ENCODE results near the gene GNGT1. TPM values are rescaled to one million over a fixed set of nuclear protein-coding genes. Genes with fewer than 3 reads are reported as not detected.

Gene GNGT1
- polyA plus RNA-seq, 1 of the 3 experiments (the other 2 are of a cell fraction): 0.15 TPM

DNA sequence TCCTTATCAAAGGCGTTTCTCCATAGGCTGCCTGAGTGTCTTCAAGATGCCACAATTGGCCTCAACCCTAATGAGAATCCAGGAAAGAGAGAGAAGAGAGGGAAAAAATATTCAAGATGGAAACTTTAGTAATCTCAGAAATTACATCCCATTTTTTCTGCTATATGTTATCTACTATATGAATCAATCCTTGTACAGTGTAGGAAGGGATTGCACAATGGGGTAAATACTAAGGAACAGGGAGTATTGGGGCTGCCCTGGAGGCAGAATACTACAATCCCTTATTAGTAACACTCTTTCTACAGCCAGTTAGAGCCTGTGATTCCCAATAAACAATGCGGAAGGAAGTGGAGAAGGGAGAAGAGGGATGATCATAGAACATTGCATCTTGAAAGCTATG is 43.7 kb upstream of the GNGT1 start:
- H3K27me3 ChIP-seq (ENCODE audit: insufficient read depth): no peaks in the 10 kb centered on the region
- no peak overlapping the region for H3K4me3 ChIP-seq (ENCODE audit: low read depth in 2 of 2, low read length in 1 of 2)
- no peak overlapping the region for H3K9ac ChIP-seq
- no peaks in the 10 kb centered on the region for H4K20me1 ChIP-seq (ENCODE audit: insufficient read depth)
- H3K4me1 ChIP-seq (ENCODE audit: control insufficient read depth in 1 of 2, insufficient read depth in 2 of 2, low read depth in 1 of 2, low read length in 1 of 2): no peaks in the 10 kb centered on the region
- H3K27ac ChIP-seq (ENCODE audit: low read depth in 2 of 2, low read length in 1 of 2): no peak overlapping the region
- ChIA-PET POLR2A (no interaction called here), CTCF (interaction anchor here (0.6 to 1.5 kb wide), 5 partner anchors 11 to 128 kb away, joined by 3 read pairs; no protein-coding TSS in a partner anchor)
- H3K79me2 ChIP-seq (ENCODE audit: insufficient read depth): no peaks in the 10 kb centered on the region
- no peaks in the 10 kb centered on the region for H3K9me3 ChIP-seq
- no peaks in the 10 kb centered on the region for H3K9me2 ChIP-seq
- TF ChIP-seq YY1 (IDR thresholded peaks at IDR 0.05; ENCODE audit: low read depth): no peak
- TF ChIP-seq MEF2A (IDR thresholded peaks at IDR 0.05; ENCODE audit: borderline replicate concordance, low read depth): no peak
- TF ChIP-seq, protein P1, sequence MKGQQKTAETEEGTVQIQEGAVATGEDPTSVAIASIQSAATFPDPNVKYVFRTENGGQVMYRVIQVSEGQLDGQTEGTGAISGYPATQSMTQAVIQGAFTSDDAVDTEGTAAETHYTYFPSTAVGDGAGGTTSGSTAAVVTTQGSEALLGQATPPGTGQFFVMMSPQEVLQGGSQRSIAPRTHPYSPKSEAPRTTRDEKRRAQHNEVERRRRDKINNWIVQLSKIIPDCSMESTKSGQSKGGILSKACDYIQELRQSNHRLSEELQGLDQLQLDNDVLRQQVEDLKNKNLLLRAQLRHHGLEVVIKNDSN (IDR thresholded peaks at IDR 0.05; ENCODE audit: borderline replicate concordance, low read depth): no peak
- TF ChIP-seq, protein P2, sequence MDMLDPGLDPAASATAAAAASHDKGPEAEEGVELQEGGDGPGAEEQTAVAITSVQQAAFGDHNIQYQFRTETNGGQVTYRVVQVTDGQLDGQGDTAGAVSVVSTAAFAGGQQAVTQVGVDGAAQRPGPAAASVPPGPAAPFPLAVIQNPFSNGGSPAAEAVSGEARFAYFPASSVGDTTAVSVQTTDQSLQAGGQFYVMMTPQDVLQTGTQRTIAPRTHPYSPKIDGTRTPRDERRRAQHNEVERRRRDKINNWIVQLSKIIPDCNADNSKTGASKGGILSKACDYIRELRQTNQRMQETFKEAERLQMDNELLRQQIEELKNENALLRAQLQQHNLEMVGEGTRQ (IDR thresholded peaks at IDR 0.05; ENCODE audit: borderline replicate concordance, low read depth, low read length): no peak
- no peak for TF ChIP-seq TCF12 (IDR thresholded peaks at IDR 0.05)
- TF ChIP-seq SIN3A (IDR thresholded peaks at IDR 0.05; ENCODE audit: borderline replicate concordance, low read depth, low read length): no peak
- TF ChIP-seq ELF1 (IDR thresholded peaks at IDR 0.05): no peak
- no peak for TF ChIP-seq MXI1 (IDR thresholded peaks at IDR 0.05; ENCODE audit: low read depth, low read length)
- TF ChIP-seq, protein P3, sequence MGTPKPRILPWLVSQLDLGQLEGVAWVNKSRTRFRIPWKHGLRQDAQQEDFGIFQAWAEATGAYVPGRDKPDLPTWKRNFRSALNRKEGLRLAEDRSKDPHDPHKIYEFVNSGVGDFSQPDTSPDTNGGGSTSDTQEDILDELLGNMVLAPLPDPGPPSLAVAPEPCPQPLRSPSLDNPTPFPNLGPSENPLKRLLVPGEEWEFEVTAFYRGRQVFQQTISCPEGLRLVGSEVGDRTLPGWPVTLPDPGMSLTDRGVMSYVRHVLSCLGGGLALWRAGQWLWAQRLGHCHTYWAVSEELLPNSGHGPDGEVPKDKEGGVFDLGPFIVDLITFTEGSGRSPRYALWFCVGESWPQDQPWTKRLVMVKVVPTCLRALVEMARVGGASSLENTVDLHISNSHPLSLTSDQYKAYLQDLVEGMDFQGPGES (IDR thresholded peaks at IDR 0.05; ENCODE audit: low read depth, low read length): no peak
- TF ChIP-seq FOSL2 (IDR thresholded peaks at IDR 0.05; ENCODE audit: borderline replicate concordance, low read depth): no peak
- TF ChIP-seq, protein P4, sequence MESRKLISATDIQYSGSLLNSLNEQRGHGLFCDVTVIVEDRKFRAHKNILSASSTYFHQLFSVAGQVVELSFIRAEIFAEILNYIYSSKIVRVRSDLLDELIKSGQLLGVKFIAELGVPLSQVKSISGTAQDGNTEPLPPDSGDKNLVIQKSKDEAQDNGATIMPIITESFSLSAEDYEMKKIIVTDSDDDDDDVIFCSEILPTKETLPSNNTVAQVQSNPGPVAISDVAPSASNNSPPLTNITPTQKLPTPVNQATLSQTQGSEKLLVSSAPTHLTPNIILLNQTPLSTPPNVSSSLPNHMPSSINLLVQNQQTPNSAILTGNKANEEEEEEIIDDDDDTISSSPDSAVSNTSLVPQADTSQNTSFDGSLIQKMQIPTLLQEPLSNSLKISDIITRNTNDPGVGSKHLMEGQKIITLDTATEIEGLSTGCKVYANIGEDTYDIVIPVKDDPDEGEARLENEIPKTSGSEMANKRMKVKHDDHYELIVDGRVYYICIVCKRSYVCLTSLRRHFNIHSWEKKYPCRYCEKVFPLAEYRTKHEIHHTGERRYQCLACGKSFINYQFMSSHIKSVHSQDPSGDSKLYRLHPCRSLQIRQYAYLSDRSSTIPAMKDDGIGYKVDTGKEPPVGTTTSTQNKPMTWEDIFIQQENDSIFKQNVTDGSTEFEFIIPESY (IDR thresholded peaks at IDR 0.05; ENCODE audit: borderline replicate concordance, low read depth): no peak
- TF ChIP-seq SMC3 (IDR thresholded peaks at IDR 0.05; ENCODE audit: low read depth, low read length): no peak
- TF ChIP-seq, protein P5, sequence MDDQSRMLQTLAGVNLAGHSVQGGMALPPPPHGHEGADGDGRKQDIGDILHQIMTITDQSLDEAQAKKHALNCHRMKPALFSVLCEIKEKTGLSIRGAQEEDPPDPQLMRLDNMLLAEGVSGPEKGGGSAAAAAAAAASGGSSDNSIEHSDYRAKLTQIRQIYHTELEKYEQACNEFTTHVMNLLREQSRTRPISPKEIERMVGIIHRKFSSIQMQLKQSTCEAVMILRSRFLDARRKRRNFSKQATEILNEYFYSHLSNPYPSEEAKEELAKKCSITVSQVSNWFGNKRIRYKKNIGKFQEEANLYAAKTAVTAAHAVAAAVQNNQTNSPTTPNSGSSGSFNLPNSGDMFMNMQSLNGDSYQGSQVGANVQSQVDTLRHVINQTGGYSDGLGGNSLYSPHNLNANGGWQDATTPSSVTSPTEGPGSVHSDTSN (IDR thresholded peaks at IDR 0.05): no peak
- no peak for TF ChIP-seq RCOR1 (IDR thresholded peaks at IDR 0.05; ENCODE audit: low read length)
- no peak for TF ChIP-seq JUND (IDR thresholded peaks at IDR 0.05)
- TF ChIP-seq RAD21 (IDR thresholded peaks at IDR 0.05; ENCODE audit: low read length): no peak
- TF ChIP-seq FOXJ3 (CRISPR knock-in tag; IDR thresholded peaks at IDR 0.05): no peak
- TF ChIP-seq, protein P6, sequence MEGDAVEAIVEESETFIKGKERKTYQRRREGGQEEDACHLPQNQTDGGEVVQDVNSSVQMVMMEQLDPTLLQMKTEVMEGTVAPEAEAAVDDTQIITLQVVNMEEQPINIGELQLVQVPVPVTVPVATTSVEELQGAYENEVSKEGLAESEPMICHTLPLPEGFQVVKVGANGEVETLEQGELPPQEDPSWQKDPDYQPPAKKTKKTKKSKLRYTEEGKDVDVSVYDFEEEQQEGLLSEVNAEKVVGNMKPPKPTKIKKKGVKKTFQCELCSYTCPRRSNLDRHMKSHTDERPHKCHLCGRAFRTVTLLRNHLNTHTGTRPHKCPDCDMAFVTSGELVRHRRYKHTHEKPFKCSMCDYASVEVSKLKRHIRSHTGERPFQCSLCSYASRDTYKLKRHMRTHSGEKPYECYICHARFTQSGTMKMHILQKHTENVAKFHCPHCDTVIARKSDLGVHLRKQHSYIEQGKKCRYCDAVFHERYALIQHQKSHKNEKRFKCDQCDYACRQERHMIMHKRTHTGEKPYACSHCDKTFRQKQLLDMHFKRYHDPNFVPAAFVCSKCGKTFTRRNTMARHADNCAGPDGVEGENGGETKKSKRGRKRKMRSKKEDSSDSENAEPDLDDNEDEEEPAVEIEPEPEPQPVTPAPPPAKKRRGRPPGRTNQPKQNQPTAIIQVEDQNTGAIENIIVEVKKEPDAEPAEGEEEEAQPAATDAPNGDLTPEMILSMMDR (IDR thresholded peaks at IDR 0.05): no peak
- no peak for TF ChIP-seq CHD2 (IDR thresholded peaks at IDR 0.05; ENCODE audit: low read length, partially characterized antibody)
- no peaks in the 10 kb centered on the region for H3K36me3 ChIP-seq (replicated peaks in 1 of 2; ENCODE audit: control insufficient read depth in 1 of 2, insufficient read depth in 2 of 2, low read length in 1 of 2)
- H3F3A ChIP-seq (replicated peaks; ENCODE audit: insufficient read depth): no peaks in the 10 kb centered on the region
- H2AFZ ChIP-seq (ENCODE audit: low read depth): no peak overlapping the region
- DNase-seq: no peak
- H3K4me2 ChIP-seq: no peak overlapping the region
- WGBS (ENCODE audit: low lambda C conversion rate): 75% methylated on average over 2 of the region's 2 CpGs

All from SK-N-SH (cell line).